ENCODE data around the gene PDCD2L.

DNA sequence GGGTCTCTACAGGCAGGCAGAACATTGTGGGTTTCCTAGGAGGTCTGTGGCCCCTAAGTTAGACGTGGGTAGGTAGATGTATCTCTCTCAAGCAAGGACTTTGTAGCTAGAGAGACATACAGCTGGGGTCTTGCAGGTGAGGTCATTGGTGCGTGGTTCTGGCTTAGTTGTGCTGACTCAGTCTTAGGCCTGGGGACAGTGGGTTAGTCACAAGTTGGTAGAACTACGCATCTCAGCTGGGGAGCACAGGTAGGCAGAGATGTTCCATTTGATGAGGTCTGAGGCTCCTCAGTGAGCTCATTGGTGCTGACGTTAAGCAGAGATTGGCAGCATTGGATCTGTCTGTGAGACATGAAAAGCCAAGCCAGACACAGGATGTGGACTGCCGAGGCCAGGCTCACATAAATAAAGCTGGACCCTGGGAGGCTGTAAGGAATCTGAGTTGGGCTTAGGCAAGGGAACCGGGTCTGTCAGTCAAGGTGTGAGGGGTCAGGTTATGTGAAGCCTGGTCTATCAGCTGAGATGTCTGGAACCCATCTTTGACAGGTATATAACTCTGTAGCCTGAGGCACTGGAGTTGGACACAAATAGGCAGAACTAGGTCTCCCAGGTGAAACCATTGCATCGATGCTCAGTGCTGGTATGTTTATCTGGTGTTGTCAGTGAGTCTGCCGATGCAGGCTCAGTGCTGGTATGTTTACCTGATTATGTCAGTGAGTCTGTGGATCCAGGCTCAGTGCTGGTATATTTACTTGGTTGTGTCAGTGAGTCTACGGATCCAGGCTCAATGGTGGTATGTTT is 17.4 kb upstream of the PDCD2L start:
- TF ChIP-seq, protein P1, sequence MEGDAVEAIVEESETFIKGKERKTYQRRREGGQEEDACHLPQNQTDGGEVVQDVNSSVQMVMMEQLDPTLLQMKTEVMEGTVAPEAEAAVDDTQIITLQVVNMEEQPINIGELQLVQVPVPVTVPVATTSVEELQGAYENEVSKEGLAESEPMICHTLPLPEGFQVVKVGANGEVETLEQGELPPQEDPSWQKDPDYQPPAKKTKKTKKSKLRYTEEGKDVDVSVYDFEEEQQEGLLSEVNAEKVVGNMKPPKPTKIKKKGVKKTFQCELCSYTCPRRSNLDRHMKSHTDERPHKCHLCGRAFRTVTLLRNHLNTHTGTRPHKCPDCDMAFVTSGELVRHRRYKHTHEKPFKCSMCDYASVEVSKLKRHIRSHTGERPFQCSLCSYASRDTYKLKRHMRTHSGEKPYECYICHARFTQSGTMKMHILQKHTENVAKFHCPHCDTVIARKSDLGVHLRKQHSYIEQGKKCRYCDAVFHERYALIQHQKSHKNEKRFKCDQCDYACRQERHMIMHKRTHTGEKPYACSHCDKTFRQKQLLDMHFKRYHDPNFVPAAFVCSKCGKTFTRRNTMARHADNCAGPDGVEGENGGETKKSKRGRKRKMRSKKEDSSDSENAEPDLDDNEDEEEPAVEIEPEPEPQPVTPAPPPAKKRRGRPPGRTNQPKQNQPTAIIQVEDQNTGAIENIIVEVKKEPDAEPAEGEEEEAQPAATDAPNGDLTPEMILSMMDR (IDR thresholded peaks at IDR 0.05): no peak
- TF ChIP-seq POLR2A (IDR thresholded peaks at IDR 0.05): no peak

Data from testis (tissue), 2 donors.